Activated CD8-positive, alpha-beta T cell treated with anti-CD3 and anti-CD28 coated beads for 36 hours (primary cell): Measurements from ENCODE around the gene MAEA. TPM values are rescaled to one million over a fixed set of nuclear protein-coding genes. Genes with fewer than 3 reads are reported as not detected.

Source experiments
- ATAC-seq: fragments of 200-7000 bp; cut with Tn5 transposase; one replicate; pipeline ENCODE4 v1.10.0; 2021; ENCODE audit warnings: mild to moderate bottlenecking, moderate library complexity
- CTCF ChIA-PET: fragments of 350-600 bp; sonication (Branson Sonifier 250); formaldehyde crosslinking; loops from one replicate; lab custom pipeline; 2021; ENCODE audit warnings: antibody characterized with exemption; lab: Charles Lee
- POLR2A ChIA-PET: fragments of 350-600 bp; sonication (Branson Sonifier 250); formaldehyde crosslinking; loops from one replicate; lab custom pipeline; 2021; ENCODE audit warnings: antibody characterized with exemption; lab: Charles Lee
- DNase-seq: peaks from one replicate; pipeline ENCODE4 v3.0.0-alpha.2; 2020
- H3K27ac Mint-ChIP-seq: one replicate; pipeline ENCODE4 v1.8.0; 2021; ENCODE audit warnings: mild to moderate bottlenecking, mixed read lengths
- H3K27me3 Mint-ChIP-seq: one replicate; pipeline ENCODE4 v1.8.0; 2021; ENCODE audit warnings: mixed read lengths
- H3K36me3 Mint-ChIP-seq: one replicate; pipeline ENCODE4 v1.8.0; 2021; ENCODE audit warnings: low read depth, mixed read lengths
- H3K4me1 Mint-ChIP-seq: one replicate; pipeline ENCODE4 v1.8.0; 2021; ENCODE audit warnings: low read depth, mixed read lengths
- H3K4me3 Mint-ChIP-seq: one replicate; pipeline ENCODE4 v1.8.0; 2021; ENCODE audit warnings: mild to moderate bottlenecking, moderate library complexity, mixed read lengths
- H3K9me3 Mint-ChIP-seq: one replicate; pipeline ENCODE4 v1.8.0; 2021; ENCODE audit warnings: mixed read lengths
- intact Hi-C: fragments of 100-400 bp; cut with micrococcal nuclease; formaldehyde crosslinking; loops from one replicate; pipeline ENCODE4 v1.10.0; 2022
- total RNA-seq, 2 experiments: library from RNA; stranded (reverse); gene quantifications; one replicate each; pipeline ENCODE4 v1.2.3, GENCODE V29; 2021
- TF ChIP-seq, protein P1 (sequence below): fragments of 200-600 bp; IDR thresholded peaks from one replicate; pipeline ENCODE4 v1.8.0; 2022; ENCODE audit warnings: antibody characterized with exemption, mild to moderate bottlenecking

Gene MAEA
- total RNA-seq, 2 experiments from 2014 or later, result 32.3 to 37.0 TPM

DNA sequence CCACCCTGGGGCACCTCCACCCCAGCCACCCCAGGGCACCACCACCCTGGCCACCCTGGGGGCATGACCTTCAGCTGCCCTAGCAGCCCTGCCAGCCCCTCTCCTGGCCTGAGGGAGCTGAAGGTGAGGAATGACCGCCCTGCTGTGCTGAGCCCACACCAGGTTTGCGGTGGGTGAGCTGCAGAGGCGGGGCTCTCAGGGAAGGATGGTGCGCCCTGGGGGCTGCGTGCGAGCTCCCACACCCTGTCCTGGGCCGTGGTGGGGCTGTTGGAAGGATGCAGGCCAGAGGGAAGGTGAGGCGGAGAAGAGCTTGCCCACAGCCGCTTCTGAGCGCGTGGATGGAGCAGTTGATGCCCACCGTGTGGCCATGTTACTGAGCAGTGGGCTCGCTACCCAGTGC, 75.1 kb downstream of the MAEA start:
- Mint-ChIP-seq H3K27me3 (no peaks in the 10 kb centered on the region), H3K9me3 (no peaks in the 10 kb centered on the region), H3K36me3 (no peaks in the 10 kb centered on the region), H3K4me3 (no peak overlapping the region), H3K4me1 (no peaks in the 10 kb centered on the region), H3K27ac (no peak overlapping the region)
- ChIA-PET POLR2A (no interaction called here), CTCF (interaction anchor here (1.6 kb wide), 1 partner anchor 9 kb away, joined by 4 read pairs; no protein-coding TSS in a partner anchor)
- intact Hi-C loops, result no loop called here
- TF ChIP-seq, protein P1, sequence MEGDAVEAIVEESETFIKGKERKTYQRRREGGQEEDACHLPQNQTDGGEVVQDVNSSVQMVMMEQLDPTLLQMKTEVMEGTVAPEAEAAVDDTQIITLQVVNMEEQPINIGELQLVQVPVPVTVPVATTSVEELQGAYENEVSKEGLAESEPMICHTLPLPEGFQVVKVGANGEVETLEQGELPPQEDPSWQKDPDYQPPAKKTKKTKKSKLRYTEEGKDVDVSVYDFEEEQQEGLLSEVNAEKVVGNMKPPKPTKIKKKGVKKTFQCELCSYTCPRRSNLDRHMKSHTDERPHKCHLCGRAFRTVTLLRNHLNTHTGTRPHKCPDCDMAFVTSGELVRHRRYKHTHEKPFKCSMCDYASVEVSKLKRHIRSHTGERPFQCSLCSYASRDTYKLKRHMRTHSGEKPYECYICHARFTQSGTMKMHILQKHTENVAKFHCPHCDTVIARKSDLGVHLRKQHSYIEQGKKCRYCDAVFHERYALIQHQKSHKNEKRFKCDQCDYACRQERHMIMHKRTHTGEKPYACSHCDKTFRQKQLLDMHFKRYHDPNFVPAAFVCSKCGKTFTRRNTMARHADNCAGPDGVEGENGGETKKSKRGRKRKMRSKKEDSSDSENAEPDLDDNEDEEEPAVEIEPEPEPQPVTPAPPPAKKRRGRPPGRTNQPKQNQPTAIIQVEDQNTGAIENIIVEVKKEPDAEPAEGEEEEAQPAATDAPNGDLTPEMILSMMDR, result no peak
- no peak for ATAC-seq
- no peak for DNase-seq

DNA sequence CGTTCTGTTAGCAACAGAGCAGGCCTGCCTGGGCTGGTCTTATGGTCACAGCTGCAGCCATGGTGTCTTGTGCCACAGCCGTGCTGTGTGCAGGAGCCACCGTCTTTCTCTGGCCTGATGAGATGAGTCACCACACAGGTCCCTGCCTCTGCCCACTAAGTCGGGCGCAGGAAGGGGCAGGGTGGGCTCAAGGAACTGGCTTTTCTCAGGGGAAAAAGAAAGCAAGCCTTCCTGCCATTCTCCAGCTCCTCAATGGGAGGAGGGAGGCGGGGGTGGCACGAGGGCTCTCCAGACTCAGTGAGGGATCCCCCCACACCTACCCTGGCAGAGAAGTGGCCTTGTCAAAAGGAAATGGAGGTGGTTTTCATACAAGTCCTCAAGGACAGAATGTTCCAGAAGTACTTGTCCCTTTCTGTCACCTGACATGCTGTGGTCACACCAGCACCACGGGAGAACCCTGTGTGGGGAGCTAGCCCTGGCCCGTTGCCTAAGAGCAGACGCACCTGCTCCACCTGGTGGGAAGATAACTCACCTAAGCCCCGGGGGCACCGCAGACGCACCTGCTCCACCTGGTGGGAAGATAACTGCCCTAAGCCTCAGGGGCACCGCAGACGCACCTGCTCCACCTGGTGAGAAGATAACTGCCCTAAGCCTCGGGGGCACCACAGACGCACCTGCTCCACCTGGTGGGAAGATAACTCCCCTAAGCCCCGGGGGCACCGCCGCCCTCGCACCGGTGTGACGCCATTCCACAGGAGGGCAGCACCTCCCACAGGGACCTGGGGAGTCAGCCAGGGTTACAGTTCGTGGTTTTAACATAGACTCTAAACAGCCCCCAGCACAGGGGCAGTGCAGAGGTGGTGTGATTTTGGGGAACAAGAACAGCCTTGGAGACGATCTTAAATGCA, 75.8 kb downstream of the MAEA start:
- TF ChIP-seq, protein P1, result peak; percentile 17
- Mint-ChIP-seq H3K27me3 (no peaks in the 10 kb centered on the region), H3K27ac (no peak overlapping the region), H3K4me1 (no peaks in the 10 kb centered on the region), H3K36me3 (no peaks in the 10 kb centered on the region), H3K4me3 (no peak overlapping the region), H3K9me3 (no peaks in the 10 kb centered on the region)
- intact Hi-C loops, result no loop called here
- ATAC-seq (no peak), DNase-seq (no peak)
- POLR2A ChIA-PET, result no interaction called here
- CTCF ChIA-PET, result interaction anchor here (0.7 to 1.6 kb wide), 2 partner anchors 10 to 215 kb away, joined by 3 to 4 read pairs; no protein-coding TSS in a partner anchor

- ATAC-seq, result no peak
- Mint-ChIP-seq H3K4me3 (no peak overlapping the region), H3K27me3 (no peaks in the 10 kb centered on the region), H3K27ac (no peak overlapping the region), H3K9me3 (no peaks in the 10 kb centered on the region), H3K36me3 (peaks cover 2% of the 10 kb centered on the region), H3K4me1 (no peaks in the 10 kb centered on the region)
- POLR2A ChIA-PET, result no interaction called here
- TF ChIP-seq, protein P1, result no peak
- intact Hi-C loops, result no loop called here
- no peak for DNase-seq
- CTCF ChIA-PET, result no interaction called here
These were observed 76.9 kb downstream of the MAEA start for GRCh38 chr4:1366371-1367229.

- ATAC-seq, result no peak
- peaks cover 4% of the 10 kb centered on the region for H3K36me3 Mint-ChIP-seq
- H3K4me1 Mint-ChIP-seq, result no peaks in the 10 kb centered on the region
- no peaks in the 10 kb centered on the region for H3K27me3 Mint-ChIP-seq
- no peak overlapping the region for H3K4me3 Mint-ChIP-seq
- TF ChIP-seq, protein P1, result no peak
- CTCF ChIA-PET, result no interaction called here
- intact Hi-C loops, result no loop called here
- no peaks in the 10 kb centered on the region for H3K9me3 Mint-ChIP-seq
- no peak for DNase-seq
- no peak overlapping the region for H3K27ac Mint-ChIP-seq
- POLR2A ChIA-PET, result no interaction called here
These were observed 77.7 kb downstream of the MAEA start for GRCh38 chr4:1367230-1367935.
